Stromal cell of bone marrow (primary cell): Measurements from ENCODE around the gene ZIM2.

Experiments used
- DNase-seq: peaks from one replicate; pipeline ENCODE4 v3.0.0-alpha.2; 2012; ENCODE audit warnings: low read depth

The ZIM2 gene

GRCh38 chr19:56838909-56839651 lies 1.4 kb downstream of the ZIM2 start:
- DNase-seq = peak; percentile 76

GRCh38 chr19:56838024-56838908 lies 2.3 kb downstream of the ZIM2 start:
- DNase-seq = peak; percentile 13

GRCh38 chr19:56837492-56838023 lies 3.0 kb downstream of the ZIM2 start:
- peak; percentile 18 for DNase-seq

GRCh38 chr19:56837004-56837403 lies 3.5 kb downstream of the ZIM2 start:
- no peak for DNase-seq

GRCh38 chr19:56836059-56836458 lies 4.5 kb downstream of the ZIM2 start:
- no peak for DNase-seq

GRCh38 chr19:56835401-56835800 lies 5.1 kb downstream of the ZIM2 start:
- DNase-seq = no peak

- no peak for DNase-seq
Observed at GRCh38 chr19:56834564-56835375, 5.8 kb downstream of the ZIM2 start.

- no peak for DNase-seq
Observed at GRCh38 chr19:56832352-56832928, 8.1 kb downstream of the ZIM2 start.

- no peak for DNase-seq
Observed at GRCh38 chr19:56831255-56831654, 9.3 kb downstream of the ZIM2 start.

- DNase-seq = no peak
Observed at GRCh38 chr19:56829596-56829995, 10.9 kb downstream of the ZIM2 start.

- no peak for DNase-seq
Observed at GRCh38 chr19:56827708-56828107, 12.8 kb downstream of the ZIM2 start.

- no peak for DNase-seq
Observed at GRCh38 chr19:56823956-56824355, 16.6 kb downstream of the ZIM2 start.

GRCh38 chr19:56823417-56823816 lies 17.1 kb downstream of the ZIM2 start:
- DNase-seq = no peak

GRCh38 chr19:56822755-56823154 lies 17.8 kb downstream of the ZIM2 start:
- DNase-seq = no peak

GRCh38 chr19:56821675-56822074 lies 18.9 kb downstream of the ZIM2 start:
- no peak for DNase-seq

- DNase-seq = no peak
Observed at GRCh38 chr19:56821209-56821608, 19.3 kb downstream of the ZIM2 start.

GRCh38 chr19:56819166-56819565 lies 21.4 kb downstream of the ZIM2 start:
- no peak for DNase-seq

GRCh38 chr19:56814656-56815055 lies 25.9 kb downstream of the ZIM2 start:
- no peak for DNase-seq

- no peak for DNase-seq
Observed at GRCh38 chr19:56813531-56813930, 27.0 kb downstream of the ZIM2 start.

GRCh38 chr19:56811480-56811879 lies 29.0 kb downstream of the ZIM2 start:
- DNase-seq = no peak

- DNase-seq = no peak
Observed at GRCh38 chr19:56810260-56810659, 30.3 kb downstream of the ZIM2 start.
